ENCODE measurements around the gene LRRC31.
A peak's percentile ranks its signal among the peaks of the same experiment; 100 is the strongest.

GRCh38 chr3:169835533-169835932 lies 34.2 kb downstream of the LRRC31 start:
- TF ChIP-seq CTCF (conservative IDR thresholded peaks at IDR 0.05) (peak; percentile 20), ZFX (IDR thresholded peaks at IDR 0.05) (no peak)
